GM12878 (cell line): Measurements from ENCODE around the gene ZNF644. TPM values are rescaled to one million over a fixed set of nuclear protein-coding genes. Genes with fewer than 3 reads are reported as not detected.

Experiments used
- ATAC-seq: fragments of 200-7000 bp; cut with Tn5 transposase; 3 replicates; pipeline ENCODE4 v1.9.1; 2020; ENCODE audit warnings: mild to moderate bottlenecking, moderate library complexity
- BruUV-seq: library from RNA; stranded (reverse); fragments of 400-500 nt; replicated peaks from 2 replicates; lab custom pipeline; 2021; lab: Mats Ljungman, UMichigan
- CTCF ChIA-PET: fragments of 300-600 bp; sonication (Branson Sonifier 250); formaldehyde crosslinking; extraction: SDS; loops from one replicate; lab custom pipeline; 2021; ENCODE audit warnings: inconsistent platforms; lab: Yijun Ruan, JAX
- POLR2A ChIA-PET: fragments of 350-600 bp; formaldehyde crosslinking; extraction: SDS; loops from one replicate; lab custom pipeline; 2021; ENCODE audit warnings: inconsistent platforms; lab: Charles Lee
- RAD21 ChIA-PET: fragments of 300-600 bp; sonication (Branson Sonifier 250); formaldehyde crosslinking; loops from one replicate; lab custom pipeline; 2023; ENCODE audit warnings: antibody characterized with exemption; ENCODE audit not compliant: unreplicated experiment; lab: Charles Lee
- SMC1A ChIA-PET: fragments of 300-600 bp; sonication (Branson Sonifier 250); formaldehyde crosslinking; loops from one replicate; lab custom pipeline; 2023; ENCODE audit not compliant: unreplicated experiment, uncharacterized antibody; lab: Charles Lee
- DNase-seq: peaks from one replicate; pipeline ENCODE4 v3.0.0-alpha.2; 2011; ENCODE audit warnings: low read depth, low spot score
- FAIRE-seq: peaks from 3 replicates; lab custom pipeline; 2011; peaks lifted over from hg19 to GRCh38; lab: Jason Lieb, UNC
- H2AFZ ChIP-seq: 2 replicates; pipeline ENCODE4 v1.6.0; 2011; ENCODE audit warnings: low read depth, low read length, control low read depth; ENCODE audit not compliant: control insufficient read depth
- H3K27ac ChIP-seq: 2 replicates; pipeline ENCODE4 v1.5.1; 2011; ENCODE audit warnings: control low read depth; ENCODE audit not compliant: control insufficient read depth, insufficient read depth
- H3K27me3 ChIP-seq, 2 experiments: replicated peaks in 1 of 2; 2 replicates each; pipeline versions ENCODE4 v1.6.0 to v1.6.1; 2011; ENCODE audit warnings: low read length in 1 of 2; ENCODE audit not compliant: control insufficient read depth in 2 of 2, insufficient read depth in 2 of 2
- H3K36me3 ChIP-seq, 2 experiments: 2 replicates each; pipeline ENCODE4 v1.5.1; 2011; ENCODE audit warnings: low read length in 1 of 2; ENCODE audit not compliant: control insufficient read depth in 2 of 2, insufficient read depth in 2 of 2
- H3K4me1 ChIP-seq: 2 replicates; pipeline ENCODE4 v1.6.1; 2011; ENCODE audit warnings: mild to moderate bottlenecking, low read length, moderate library complexity, mixed read lengths; ENCODE audit not compliant: control insufficient read depth, insufficient read depth
- H3K4me2 ChIP-seq: 2 replicates; pipeline ENCODE4 v1.6.0; 2011; ENCODE audit warnings: control low read depth; ENCODE audit not compliant: control insufficient read depth, insufficient read depth
- H3K4me3 ChIP-seq: fragments of 200-600 bp; sonication (generic); 2 replicates; pipeline ENCODE4 v1.5.1; 2016
- H3K79me2 ChIP-seq: 2 replicates; pipeline ENCODE4 v1.6.0; 2011; ENCODE audit warnings: low read length; ENCODE audit not compliant: control insufficient read depth, insufficient read depth
- H3K9ac ChIP-seq: 2 replicates; pipeline ENCODE4 v1.8.0; 2011; ENCODE audit warnings: low read length, control low read depth, mixed read lengths; ENCODE audit not compliant: control insufficient read depth, insufficient read depth
- H3K9me3 ChIP-seq: replicated peaks from 3 replicates; pipeline ENCODE4 v1.5.1; 2011; ENCODE audit warnings: mild to moderate bottlenecking, low read length; ENCODE audit not compliant: control insufficient read depth, insufficient read depth
- H4K20me1 ChIP-seq: 2 replicates; pipeline ENCODE4 v1.6.0; 2011; ENCODE audit not compliant: control insufficient read depth, insufficient read depth
- ATF7 ChIP-seq: fragments of 450-650 bp; IDR thresholded peaks from 2 replicates; pipeline ENCODE4 v1.6.1; 2016; ENCODE audit warnings: low read depth, mild to moderate bottlenecking
- BCL11A ChIP-seq: IDR thresholded peaks from 2 replicates; pipeline ENCODE4 v1.6.1; 2011; ENCODE audit warnings: low read depth, low read length
- BCL3 ChIP-seq: IDR thresholded peaks from 2 replicates; pipeline ENCODE4 v1.6.1; 2011; ENCODE audit warnings: borderline replicate concordance, low read depth, mild to moderate bottlenecking, moderate library complexity, low read length; ENCODE audit not compliant: insufficient read depth, poor library complexity, severe bottlenecking
- JUND ChIP-seq: IDR thresholded peaks from 2 replicates; pipeline ENCODE4 v1.6.1; 2012; ENCODE audit warnings: low read depth, mild to moderate bottlenecking, low read length, improper control_type of control experiment, moderate library complexity
- RUNX3 ChIP-seq: IDR thresholded peaks from 2 replicates; pipeline ENCODE4 v1.6.1; 2012; ENCODE audit warnings: low read length, inconsistent platforms
- SUPT20H ChIP-seq: IDR thresholded peaks from 2 replicates; pipeline ENCODE4 v1.6.1; 2011; ENCODE audit warnings: low read depth, mild to moderate bottlenecking, low read length, moderate library complexity, borderline replicate concordance; ENCODE audit not compliant: control insufficient read depth
- ZBTB11 ChIP-seq: fragments of 450-650 bp; formaldehyde crosslinking; IDR thresholded peaks from 2 replicates; pipeline ENCODE4 v1.5.0; 2022; ENCODE audit warnings: mild to moderate bottlenecking, missing genetic modification characterization
- ZBTB40 ChIP-seq: fragments of 450-650 bp; IDR thresholded peaks from 2 replicates; pipeline ENCODE4 v1.6.1; 2016; ENCODE audit warnings: mild to moderate bottlenecking, moderate library complexity, borderline replicate concordance
- WGBS: methylation state at CpG from one replicate; pipeline ENCODE4 v1.1.6; 2016; ENCODE audit warnings: low lambda C conversion rate; ENCODE audit not compliant: insufficient replicate concordance, insufficient coverage; ENCODE audit errors: missing lambda C conversion rate; 5-methylcytosine and 5-hydroxymethylcytosine counted together
- in situ Hi-C: fragments of 300-500 bp; cut with MboI; formaldehyde crosslinking; loops from 9 replicates; pipeline ENCODE4 v1.14.3; 2018; ENCODE audit warnings: mixed read lengths
- intact Hi-C: fragments of 100-400 bp; cut with micrococcal nuclease; formaldehyde crosslinking; loops from one replicate; pipeline ENCODE4 v1.14.2; 2022; ENCODE audit not compliant: unreplicated experiment
- polyA plus RNA-seq, 11 experiments: library from polyadenylated mRNA; depleted of rRNA in 4 of 11; unstranded in 6 of 11; stranded (reverse) in 5 of 11; fragments of >200 nt; fragmentation: Nextera tagmentation in 4 of 11; fragmentation: Illumina TruSeq in 1 of 11; extraction: Ambion mirVana in 4 of 11; extraction: Trizol in 1 of 11; gene quantifications; 1 replicate in 1 of 11; 2 replicates in 10 of 11; pipeline versions ENCODE4 v1.2.1 to v1.2.3, GENCODE V29; 2011 to 2016; ENCODE audit warnings: inconsistent platforms in 2 of 11, missing spikeins in 2 of 11, low read depth in 1 of 11
- total RNA-seq, 4 experiments: library from RNA; depleted of rRNA in 3 of 4; stranded (reverse); fragments of >200 nt in 3 of 4; fragmentation: Illumina TruSeq in 1 of 4; extraction: Trizol in 1 of 4; gene quantifications; 2 replicates each; pipeline versions ENCODE4 v1.2.1 to v1.2.3, GENCODE V29; 2013 to 2021

The ZNF644 gene
- total and polyA plus RNA-seq, 10 of the 15 experiments (the other 5 are each of a cell fraction or from before 2014, with no cell fraction given) = 17.7 to 55.3 (median 29.5) TPM

GRCh38 chr1:90963236-90963635 is 58.6 kb downstream of the ZNF644 start (continued):
- TF ChIP-seq JUND = no peak
- no peak for TF ChIP-seq BCL11A

GRCh38 chr1:90959352-90960206 is 62.3 kb downstream of the ZNF644 start:
- in situ Hi-C loops = loop anchor here (5.0 to 10.0 kb wide), 2 partner anchors 237 to 385 kb away; no protein-coding TSS in a partner anchor
- CTCF ChIA-PET = interaction anchor here (0.6 to 2.5 kb wide), 5 partner anchors 14 to 827 kb away, joined by 3 to 9 read pairs (median 6); no protein-coding TSS in a partner anchor
- SMC1A ChIA-PET = interaction anchor here (1.0 to 2.4 kb wide), 6 partner anchors 11 to 238 kb away, joined by 3 to 8 read pairs (median 4); no protein-coding TSS in a partner anchor

More at GRCh38 chr1:90959352-90960206, 62.3 kb downstream of the ZNF644 start:
- Histone ChIP-seq H4K20me1 (no peaks in the 10 kb centered on the region), H3K27ac (no peak overlapping the region), H2AFZ (no peak overlapping the region), H3K9me3 (peaks cover 21% of the 10 kb centered on the region), H3K9ac (no peak overlapping the region), H3K4me3 (no peak overlapping the region), H3K4me1 (no peaks in the 10 kb centered on the region)
- no peak for DNase-seq
- POLR2A ChIA-PET = no interaction called here
- RAD21 ChIA-PET = no interaction called here
- TF ChIP-seq ZBTB40 (no peak), SUPT20H (no peak), BCL3 (no peak), RUNX3 (peak; percentile 20; the same call in 1 of the 2 replicates), ZBTB11 (CRISPR knock-in tag) (no peak), ATF7 (peak; percentile 84)
- TF ChIP-seq, all 136 proteins: peak for 2
- BruUV-seq = no TSS peak
- peaks cover 45% of the 10 kb centered on the region for H3K79me2 ChIP-seq
- H3K27me3 ChIP-seq = no peaks in the 10 kb centered on the region
- ATAC-seq (peak; percentile 82), FAIRE-seq (no peak)
- no peak overlapping the region for H3K4me2 ChIP-seq
- WGBS = 93% methylated on average over 5 of the region's 5 CpGs
- intact Hi-C loops = loop anchor here (10.0 kb wide), 1 partner anchor 385 kb away; no protein-coding TSS in a partner anchor
- peaks cover 0 to 2% of the 10 kb centered on the region in 2 experiments; a peak in 1 of 4 replicates for H3K36me3 ChIP-seq
